ENCODE measurements around the gene ITGB3. TPM values are rescaled to one million over a fixed set of nuclear protein-coding genes. Genes with fewer than 3 reads are reported as not detected.

Gene ITGB3
- total and polyA plus RNA-seq, 10 of the 15 experiments (the other 5 are each of a cell fraction or from before 2014, with no cell fraction given) = 0.69 to 22.8 (median 13.6) TPM

- H3K4me2 ChIP-seq (ENCODE audit: control insufficient read depth, insufficient read depth) = no peak overlapping the region
Observed at GRCh38 chr17:47225911-47226688, 27.5 kb upstream of the ITGB3 start.

More at GRCh38 chr17:47225911-47226688, 27.5 kb upstream of the ITGB3 start:
- Histone ChIP-seq H3K9ac (ENCODE audit: control insufficient read depth, insufficient read depth, low read length) (no peak overlapping the region), H4K20me1 (ENCODE audit: control insufficient read depth, insufficient read depth) (no peaks in the 10 kb centered on the region), H3K27me3 (replicated peaks in 1 of 2; ENCODE audit: control insufficient read depth in 2 of 2, insufficient read depth in 2 of 2, low read length in 1 of 2) (no peaks in the 10 kb centered on the region; a peak in 1 of 4 replicates), H3K4me1 (ENCODE audit: control insufficient read depth, insufficient read depth, low read length) (peaks cover 12% of the 10 kb centered on the region), H3K36me3 (ENCODE audit: control insufficient read depth in 2 of 2, insufficient read depth in 2 of 2, low read length in 1 of 2) (no peaks in the 10 kb centered on the region), H3K79me2 (ENCODE audit: control insufficient read depth, insufficient read depth, low read length) (no peaks in the 10 kb centered on the region), H2AFZ (ENCODE audit: control insufficient read depth, low read depth, low read length) (no peak overlapping the region), H3K9me3 (replicated peaks; ENCODE audit: control insufficient read depth, insufficient read depth, low read length) (no peaks in the 10 kb centered on the region; the same call in 2 of the 3 replicates), H3K4me3 (no peak overlapping the region), H3K27ac (ENCODE audit: control insufficient read depth, insufficient read depth) (no peak overlapping the region)
- CTCF ChIA-PET = interaction anchor here (1.0 to 2.1 kb wide), 2 partner anchors 89 to 91 kb away, joined by 3 to 9 read pairs; no protein-coding TSS in a partner anchor
- RAD21 ChIA-PET (ENCODE audit: unreplicated experiment) = interaction anchor here (2.2 kb wide), 1 partner anchor 90 kb away, joined by 7 read pairs; no protein-coding TSS in a partner anchor
- SMC1A ChIA-PET (ENCODE audit: uncharacterized antibody, unreplicated experiment) = interaction anchor here (1.3 to 2.6 kb wide), 3 partner anchors 8 to 91 kb away, joined by 3 to 11 read pairs (median 3); no protein-coding TSS in a partner anchor
- ATAC-seq (no peak), FAIRE-seq (no peak), DNase-seq (ENCODE audit: low read depth, low spot score) (no peak)
- no peak for TF ChIP-seq POLR2A (IDR thresholded peaks at IDR 0.05; ENCODE audit: low read depth, low read length)
- TF ChIP-seq ATF7 (IDR thresholded peaks at IDR 0.05; ENCODE audit: low read depth) = no peak
- no peak for TF ChIP-seq ZNF207 (IDR thresholded peaks at IDR 0.05; ENCODE audit: borderline replicate concordance)
- no peak for TF ChIP-seq RELB (IDR thresholded peaks at IDR 0.05; ENCODE audit: low read depth)
- no peak for TF ChIP-seq FOXM1 (IDR thresholded peaks at IDR 0.05; ENCODE audit: low read depth, low read length)
- TF ChIP-seq RB1 (IDR thresholded peaks at IDR 0.05; ENCODE audit: borderline replicate concordance) = no peak
- no peak for TF ChIP-seq CEBPB (IDR thresholded peaks at IDR 0.05; ENCODE audit: borderline replicate concordance in 1 of 2, low read depth in 2 of 2, low read length in 2 of 2)
- TF ChIP-seq BCL3 (IDR thresholded peaks at IDR 0.05; ENCODE audit: borderline replicate concordance, insufficient read depth, low read depth, low read length, poor library complexity, severe bottlenecking) = no peak
- TF ChIP-seq WRNIP1 (IDR thresholded peaks at IDR 0.05; ENCODE audit: borderline replicate concordance, low read depth, low read length) = no peak
- no peak for TF ChIP-seq PBX3 (IDR thresholded peaks at IDR 0.05; ENCODE audit: insufficient replicate concordance, low read depth, low read length)
- TF ChIP-seq MYB (IDR thresholded peaks at IDR 0.05; ENCODE audit: borderline replicate concordance, low read depth, low read length) = no peak
- no peak for TF ChIP-seq NFYB (IDR thresholded peaks at IDR 0.05; ENCODE audit: insufficient read depth, low read depth, low read length)
- no peak for TF ChIP-seq CREM (IDR thresholded peaks at IDR 0.05; ENCODE audit: low read depth)
- TF ChIP-seq CBX5 (IDR thresholded peaks at IDR 0.05; ENCODE audit: low read depth) = no peak
- no peak for TF ChIP-seq SMAD1 (IDR thresholded peaks at IDR 0.05; ENCODE audit: low read depth, partially characterized antibody)
- no peak for TF ChIP-seq RBBP5 (conservative IDR thresholded peaks at IDR 0.05)
- TF ChIP-seq NFYA (IDR thresholded peaks at IDR 0.05; ENCODE audit: borderline replicate concordance, low read depth, low read length) = no peak
- no peak for TF ChIP-seq LARP7 (IDR thresholded peaks at IDR 0.05)
- TF ChIP-seq RELA (IDR thresholded peaks at IDR 0.05; ENCODE audit: borderline replicate concordance, partially characterized antibody) = no peak
- in situ Hi-C loops (cut with MboI) (no loop called here), intact Hi-C loops (cut with micrococcal nuclease; ENCODE audit: unreplicated experiment) (no loop called here)
- 65% methylated on average over 2 of the region's 2 CpGs for WGBS (ENCODE audit: insufficient coverage, insufficient replicate concordance, low lambda C conversion rate, missing lambda C conversion rate)
- POLR2A ChIA-PET = no interaction called here
- no TSS peak for BruUV-seq (replicated peaks)
